Jurkat, Clone E6-1 (cell line): ENCODE data around the gene ASB18.

Experiments
- DNase-seq: peaks from one replicate; pipeline ENCODE4 v3.0.0-alpha.2; 2011; ENCODE audit warnings: low read depth, low spot score
- H3K4me3 ChIP-seq: 2 replicates; pipeline ENCODE4 v1.5.1; 2011; ENCODE audit warnings: mild to moderate bottlenecking, low read length, control low read depth, moderate library complexity

Gene ASB18

GRCh38 chr2:236158969-236159777 is 105.0 kb downstream of the ASB18 start:
- no peak overlapping the region for H3K4me3 ChIP-seq
- DNase-seq = no peak

- H3K4me3 ChIP-seq = no peak overlapping the region
- no peak for DNase-seq
These were observed 106.2 kb downstream of the ASB18 start for GRCh38 chr2:236157815-236158498.

- no peak overlapping the region for H3K4me3 ChIP-seq
- no peak for DNase-seq
These were observed 106.8 kb downstream of the ASB18 start for GRCh38 chr2:236157366-236157765.

- DNase-seq = no peak
- no peak overlapping the region for H3K4me3 ChIP-seq
These were observed 107.4 kb downstream of the ASB18 start for GRCh38 chr2:236156860-236157194.

GRCh38 chr2:236156095-236156859 is 107.9 kb downstream of the ASB18 start:
- no peak for DNase-seq
- no peak overlapping the region for H3K4me3 ChIP-seq

- H3K4me3 ChIP-seq = no peak overlapping the region
- no peak for DNase-seq
These were observed 108.8 kb downstream of the ASB18 start for GRCh38 chr2:236155406-236155805.

- no peak overlapping the region for H3K4me3 ChIP-seq
These were observed 117.8 kb downstream of the ASB18 start for GRCh38 chr2:236146436-236146835.

GRCh38 chr2:236143811-236144210 is 120.4 kb downstream of the ASB18 start:
- no peak overlapping the region for H3K4me3 ChIP-seq
- DNase-seq = no peak

More at GRCh38 chr2:236146436-236146835, 117.8 kb downstream of the ASB18 start:
- no peak for DNase-seq
